ENCODE results near the gene XYLB. TPM values are rescaled to one million over a fixed set of nuclear protein-coding genes. Genes with fewer than 3 reads are reported as not detected.

Gene XYLB
- total RNA-seq = 2.2 and 6.8 TPM in 2 replicates

GRCh38 chr3:38346587-38347410 is at the start of gene XYLB:
Gene XYLB, plus strand, starts transcription at chr3:38346785. Its CDS starts 84 bp downstream, at chr3:38346869.

GRCh38 chr3:38453075-38453912 is 106.7 kb downstream of the XYLB start, which contains the start of gene ACVR2B:
Gene ACVR2B, plus strand, starts transcription at chr3:38453890. Its CDS starts 433 bp downstream, at chr3:38454323.

Other genes with a start within 250 kb of the XYLB start
- 32.8 and 35.0 TPM in 2 replicates for gene ACAA1, start 209.7 kb upstream of the XYLB start, total RNA-seq
- gene MYD88, start 208.1 kb upstream of the XYLB start, total RNA-seq = 26.1 and 39.7 TPM in 2 replicates
- gene OXSR1, start 181.2 kb upstream of the XYLB start, total RNA-seq = 23.2 and 41.9 TPM in 2 replicates
- 0.26 and 1.6 TPM in 2 replicates for gene SLC22A13, start 81.0 kb upstream of the XYLB start, total RNA-seq
- gene SLC22A14, start 64.5 kb upstream of the XYLB start, total RNA-seq = 0.40 TPM in 1 of 2 replicates, not detected in the other
- 2.7 and 3.3 TPM in 2 replicates for gene ACVR2B, start 107.1 kb downstream of the XYLB start, total RNA-seq
- gene EXOG, start 149.6 kb downstream of the XYLB start, total RNA-seq = 3.7 and 11.1 TPM in 2 replicates

Data from epithelial cell of alveolus of lung (primary cell).